Lower lobe of right lung (tissue), 2 donors: ENCODE results near the gene PLB1. TPM values are rescaled to one million over a fixed set of nuclear protein-coding genes. Genes with fewer than 3 reads are reported as not detected.

Experiments
- ATAC-seq, 2 donors: fragments of 200-7000 bp; cut with Tn5 transposase; one replicate each; pipeline ENCODE4 v1.9.1; 2020 to 2022; ENCODE audit warnings: mild to moderate bottlenecking in 2 of 2, moderate library complexity in 2 of 2
- DNase-seq: peaks from one replicate; pipeline ENCODE4 v3.0.0-alpha.2; 2020
- H3K27ac ChIP-seq: fragments of 200-600 bp; one replicate; pipeline ENCODE4 v1.8.0; 2022
- H3K27me3 ChIP-seq: fragments of 200-600 bp; one replicate; pipeline ENCODE4 v1.8.0; 2022; ENCODE audit warnings: low read depth
- H3K36me3 ChIP-seq: fragments of 200-600 bp; one replicate; pipeline ENCODE4 v1.8.0; 2022; ENCODE audit warnings: mild to moderate bottlenecking
- H3K4me1 ChIP-seq: fragments of 200-600 bp; one replicate; pipeline ENCODE4 v1.8.0; 2022
- H3K4me3 ChIP-seq: fragments of 200-600 bp; one replicate; pipeline ENCODE4 v1.8.0; 2022; ENCODE audit warnings: mild to moderate bottlenecking
- H3K9me3 ChIP-seq: fragments of 200-600 bp; one replicate; pipeline ENCODE4 v1.8.0; 2022
- intact Hi-C: fragments of 100-400 bp; cut with DNase I; formaldehyde crosslinking; loops from one replicate; pipeline ENCODE4 v1.11.0; 2022
- total RNA-seq: library from RNA; stranded (reverse); fragmentation: NEBNext Ultra II Directional; extraction: Animal tissue kit (Norgen Biotek cat#: 25700); gene quantifications from one replicate; pipeline ENCODE4 v1.2.1, GENCODE V29; 2021
- TF ChIP-seq, protein P1 (sequence below): fragments of 200-600 bp; IDR thresholded peaks from one replicate; pipeline ENCODE4 v1.8.0; 2022; ENCODE audit warnings: antibody characterized with exemption, mild to moderate bottlenecking
- donor health status: DM: no; HTN: yes; CAD: no; lungs with severe emphysema.

PLB1 gene
- total RNA-seq, 1 donor from 2014 or later: 5.5 TPM

DNA sequence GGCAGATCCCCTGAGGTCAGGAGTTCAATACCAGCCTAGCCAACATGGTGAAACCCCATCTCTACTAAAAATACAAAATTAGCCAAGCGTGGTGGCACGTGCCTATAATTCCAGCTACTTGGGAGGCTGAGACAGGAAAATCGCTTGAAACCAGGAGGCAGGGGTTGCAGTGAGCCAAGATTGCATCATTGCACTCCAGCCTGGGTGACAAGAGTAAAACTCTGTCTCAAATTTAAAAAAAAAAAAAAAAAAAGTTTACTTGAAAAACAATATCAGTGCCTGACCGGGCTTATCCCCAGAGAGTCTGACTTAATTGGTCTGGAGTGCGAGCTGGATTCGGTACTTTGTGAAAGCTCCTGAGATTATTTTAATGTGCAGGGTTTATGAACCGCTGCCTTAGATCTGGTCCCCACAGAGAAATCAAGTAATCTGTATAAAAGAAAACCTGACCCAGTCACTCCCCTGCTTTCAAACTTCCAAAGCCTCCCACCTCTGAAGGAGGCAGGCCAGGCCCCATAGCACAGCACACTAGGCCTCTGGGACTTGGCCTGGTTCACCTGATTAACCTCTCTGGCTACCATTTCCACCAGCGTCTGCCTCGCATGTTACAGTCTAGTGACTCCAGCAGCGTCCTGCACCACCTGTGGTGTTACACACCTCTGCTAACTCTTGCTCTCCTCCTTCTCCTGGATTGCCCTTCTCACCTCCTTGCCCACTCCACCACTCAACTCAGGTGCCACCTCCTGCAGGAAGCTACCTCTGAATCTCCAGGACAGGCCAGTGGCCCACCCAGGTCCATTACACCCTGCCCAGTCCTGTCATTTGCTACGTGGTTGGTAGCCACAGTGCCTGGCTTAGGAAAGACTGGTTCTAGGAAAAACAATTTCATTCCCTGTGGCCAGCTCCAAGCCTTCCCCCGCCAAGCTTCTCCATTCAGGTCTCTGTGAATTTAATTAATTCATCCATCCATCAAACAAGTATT is 141.5 kb downstream of the PLB1 start:
- H3K36me3 ChIP-seq: no peaks in the 10 kb centered on the region
- DNase-seq (no peak), ATAC-seq (no peak)
- peak overlapping the region; percentile 80 for H3K27ac ChIP-seq
- no peaks in the 10 kb centered on the region for H3K27me3 ChIP-seq
- no peaks in the 10 kb centered on the region for H3K9me3 ChIP-seq
- peaks cover 30% of the 10 kb centered on the region for H3K4me1 ChIP-seq
- intact Hi-C loops: no loop called here
- TF ChIP-seq, protein P1, sequence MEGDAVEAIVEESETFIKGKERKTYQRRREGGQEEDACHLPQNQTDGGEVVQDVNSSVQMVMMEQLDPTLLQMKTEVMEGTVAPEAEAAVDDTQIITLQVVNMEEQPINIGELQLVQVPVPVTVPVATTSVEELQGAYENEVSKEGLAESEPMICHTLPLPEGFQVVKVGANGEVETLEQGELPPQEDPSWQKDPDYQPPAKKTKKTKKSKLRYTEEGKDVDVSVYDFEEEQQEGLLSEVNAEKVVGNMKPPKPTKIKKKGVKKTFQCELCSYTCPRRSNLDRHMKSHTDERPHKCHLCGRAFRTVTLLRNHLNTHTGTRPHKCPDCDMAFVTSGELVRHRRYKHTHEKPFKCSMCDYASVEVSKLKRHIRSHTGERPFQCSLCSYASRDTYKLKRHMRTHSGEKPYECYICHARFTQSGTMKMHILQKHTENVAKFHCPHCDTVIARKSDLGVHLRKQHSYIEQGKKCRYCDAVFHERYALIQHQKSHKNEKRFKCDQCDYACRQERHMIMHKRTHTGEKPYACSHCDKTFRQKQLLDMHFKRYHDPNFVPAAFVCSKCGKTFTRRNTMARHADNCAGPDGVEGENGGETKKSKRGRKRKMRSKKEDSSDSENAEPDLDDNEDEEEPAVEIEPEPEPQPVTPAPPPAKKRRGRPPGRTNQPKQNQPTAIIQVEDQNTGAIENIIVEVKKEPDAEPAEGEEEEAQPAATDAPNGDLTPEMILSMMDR: no peak
- H3K4me3 ChIP-seq: no peak overlapping the region

DNA sequence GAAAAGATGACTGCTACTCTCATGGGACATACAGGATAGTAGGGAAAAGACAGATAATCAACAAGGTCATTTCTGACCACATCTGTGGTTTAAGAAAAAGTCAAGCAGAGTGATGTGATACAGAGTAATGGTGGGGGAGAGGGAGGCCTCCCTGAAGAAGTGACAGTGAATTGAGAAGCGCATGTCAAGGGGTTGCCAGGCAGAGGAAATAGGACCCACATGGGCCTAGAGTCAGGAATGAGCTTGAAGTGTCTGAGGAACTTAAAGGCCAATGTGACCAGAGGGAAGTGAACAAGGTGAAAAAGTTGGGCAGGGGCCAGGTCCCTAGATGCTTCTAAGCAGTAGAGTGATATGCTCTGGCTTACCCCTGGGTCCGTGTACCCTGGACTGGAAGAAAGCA is 142.2 kb downstream of the PLB1 start:
- no peak for DNase-seq
- Histone ChIP-seq H3K4me3 (no peak overlapping the region), H3K27ac (peak overlapping the region; percentile 49), H3K36me3 (no peaks in the 10 kb centered on the region), H3K27me3 (no peaks in the 10 kb centered on the region), H3K4me1 (peaks cover 31% of the 10 kb centered on the region), H3K9me3 (no peaks in the 10 kb centered on the region)
- no peak for ATAC-seq
- intact Hi-C loops: no loop called here
- TF ChIP-seq, protein P1: no peak

DNA sequence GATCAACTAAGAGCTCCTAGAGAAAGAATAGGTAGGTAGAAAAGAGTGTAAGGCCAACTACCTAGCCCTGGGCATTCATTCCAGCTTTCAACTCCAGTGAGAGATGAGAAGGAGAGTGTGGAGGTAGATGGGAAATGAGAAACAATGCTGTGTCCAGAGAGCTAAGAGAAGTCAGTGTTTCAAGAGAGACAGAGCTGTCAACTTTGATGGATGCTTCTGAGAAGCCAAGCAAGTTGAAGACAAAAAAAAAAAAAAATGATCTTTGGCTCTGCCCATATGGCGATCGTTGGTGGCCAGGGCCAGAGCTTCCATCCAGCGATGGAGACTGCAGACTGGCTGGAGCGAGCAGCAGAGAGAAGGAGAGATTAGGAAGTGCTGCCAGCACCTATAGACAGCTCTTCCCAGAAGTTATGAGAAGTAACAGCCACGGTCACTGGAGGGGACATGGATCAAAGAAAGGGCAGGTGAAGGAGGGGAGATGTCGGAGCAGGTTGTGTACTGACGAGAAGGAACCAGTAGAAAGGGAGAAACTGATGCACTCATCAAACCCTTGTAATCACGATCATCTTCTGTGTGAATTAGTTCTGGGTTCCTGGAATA is 143.3 kb downstream of the PLB1 start:
- no peak for ATAC-seq
- Histone ChIP-seq H3K4me3 (no peak overlapping the region), H3K36me3 (no peaks in the 10 kb centered on the region), H3K27ac (no peak overlapping the region), H3K4me1 (peaks cover 34% of the 10 kb centered on the region), H3K9me3 (no peaks in the 10 kb centered on the region), H3K27me3 (no peaks in the 10 kb centered on the region)
- no peak for DNase-seq
- intact Hi-C loops: no loop called here
- TF ChIP-seq, protein P1: no peak

DNA sequence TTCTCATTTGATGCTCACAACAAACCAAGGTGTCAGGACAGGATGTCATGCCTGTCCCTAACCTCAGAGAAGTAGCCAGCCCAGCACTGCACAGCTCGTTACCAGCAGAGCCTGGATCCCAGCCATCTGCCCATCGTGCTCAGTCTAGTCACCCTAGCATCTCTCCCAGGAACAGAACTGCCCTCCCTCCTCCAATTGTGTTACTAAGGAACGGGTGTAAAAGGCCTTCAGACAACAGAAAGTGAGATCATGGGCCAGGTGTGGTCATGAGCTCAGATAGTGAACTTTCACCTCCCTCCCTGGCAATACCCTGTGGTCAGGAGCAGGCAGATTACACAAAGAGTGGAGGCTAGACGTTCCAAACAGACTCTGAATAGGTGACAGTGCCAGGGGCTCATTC is 144.0 kb downstream of the PLB1 start:
- H3K9me3 ChIP-seq: no peaks in the 10 kb centered on the region
- H3K4me3 ChIP-seq: no peak overlapping the region
- no peaks in the 10 kb centered on the region for H3K36me3 ChIP-seq
- no peaks in the 10 kb centered on the region for H3K27me3 ChIP-seq
- DNase-seq (no peak), ATAC-seq (no peak)
- intact Hi-C loops: no loop called here
- no peak overlapping the region for H3K27ac ChIP-seq
- H3K4me1 ChIP-seq: peaks cover 28% of the 10 kb centered on the region
- TF ChIP-seq, protein P1: no peak

DNA sequence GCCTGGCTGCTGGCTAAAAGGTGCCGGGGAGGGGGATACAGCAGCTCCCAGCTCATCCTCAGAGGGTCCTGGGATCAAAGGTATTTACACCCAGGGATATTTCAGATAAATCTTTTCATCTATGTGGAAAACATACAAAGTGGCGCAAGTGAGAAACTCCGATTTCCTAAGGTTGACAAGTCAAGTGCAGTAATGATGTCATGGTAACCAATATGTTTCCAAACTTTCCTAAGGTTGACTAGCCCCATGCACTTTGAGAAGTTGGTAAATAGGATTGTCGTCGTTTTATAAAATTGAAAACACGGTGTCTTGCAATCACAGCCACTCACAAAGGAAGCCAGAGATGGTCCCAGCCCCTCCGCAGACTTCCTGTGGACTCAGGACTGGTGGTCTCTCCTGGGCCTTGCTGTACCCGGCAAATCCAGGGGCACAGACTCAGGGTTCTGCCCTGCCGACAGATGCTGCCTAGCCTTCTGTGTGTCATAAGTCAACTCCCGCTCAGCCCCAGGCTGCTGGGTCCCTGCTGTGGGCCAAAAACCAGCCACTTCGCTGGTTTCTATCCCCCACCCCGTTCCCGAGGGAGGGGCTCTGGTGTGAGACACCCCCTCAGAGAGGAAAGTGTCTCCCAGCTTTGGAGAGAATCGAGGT is 144.5 kb downstream of the PLB1 start:
- Histone ChIP-seq H3K27me3 (no peaks in the 10 kb centered on the region), H3K4me3 (no peak overlapping the region), H3K4me1 (peaks cover 27% of the 10 kb centered on the region), H3K9me3 (no peaks in the 10 kb centered on the region), H3K27ac (no peak overlapping the region), H3K36me3 (no peaks in the 10 kb centered on the region)
- intact Hi-C loops: no loop called here
- no peak for ATAC-seq
- no peak for DNase-seq
- TF ChIP-seq, protein P1: no peak
